Transverse colon (tissue), 4 donors: ENCODE data around the gene RERE. TPM values are rescaled to one million over a fixed set of nuclear protein-coding genes. Genes with fewer than 3 reads are reported as not detected.

Source experiments
- DNase-seq: peaks from one replicate; pipeline ENCODE4 v3.0.0-alpha.2; 2019
- H3K27ac ChIP-seq, 4 donors: fragments of 200-600 bp; sonication (generic); 2 replicates each; pipeline ENCODE4 v1.5.1; 2016 to 2018; ENCODE audit warnings: inconsistent platforms in 4 of 4
- H3K27me3 ChIP-seq: fragments of 200-600 bp; sonication (generic); 2 replicates; pipeline ENCODE4 v1.5.1; 2017; ENCODE audit warnings: inconsistent platforms
- H3K36me3 ChIP-seq, 4 donors: fragments of 200-600 bp; sonication (generic); 2 replicates each; pipeline ENCODE4 v1.5.1; 2017 to 2019; ENCODE audit warnings: inconsistent platforms in 4 of 4
- H3K4me1 ChIP-seq, 4 donors: fragments of 200-600 bp; sonication (generic); 2 replicates each; pipeline ENCODE4 v1.5.1; 2017 to 2020; ENCODE audit warnings: inconsistent platforms in 4 of 4
- H3K4me3 ChIP-seq, 4 donors: fragments of 200-600 bp; sonication (generic); 1 replicate in 1 of 4; 2 replicates in 3 of 4; pipeline versions ENCODE4 v1.5.1 to v1.6.1; 2017 to 2019; ENCODE audit warnings: inconsistent platforms in 4 of 4
- H3K9me3 ChIP-seq, 2 donors: fragments of 200-600 bp; sonication (generic); 2 replicates each; pipeline ENCODE4 v1.5.1; 2017 to 2019; ENCODE audit warnings: inconsistent platforms in 2 of 2
- CTCF ChIP-seq, 5 experiments: fragments of 200-600 bp in 3 of 5; fragments of 450-650 bp in 2 of 5; sonication (generic) in 3 of 5; IDR thresholded peaks; 1 replicate in 2 of 5; 2 replicates in 3 of 5; pipeline ENCODE4 v1.5.1; 2016 to 2017; ENCODE audit warnings: antibody characterized with exemption in 5 of 5, inconsistent platforms in 3 of 5, mild to moderate bottlenecking in 2 of 5, moderate library complexity in 1 of 5
- EP300 ChIP-seq: sonication (generic); formaldehyde crosslinking; IDR thresholded peaks from one replicate; pipeline ENCODE4 v1.6.1; 2017; ENCODE audit warnings: antibody characterized with exemption, low read depth
- POLR2A ChIP-seq: fragments of 450-650 bp; IDR thresholded peaks from one replicate; pipeline ENCODE4 v1.6.1; 2016; ENCODE audit warnings: antibody characterized with exemption, mild to moderate bottlenecking, moderate library complexity
- POLR2AphosphoS5 ChIP-seq, 3 donors: sonication (generic); formaldehyde crosslinking; IDR thresholded peaks; one replicate each; pipeline ENCODE4 v1.6.1; 2016; ENCODE audit warnings: antibody characterized with exemption in 3 of 3
- WGBS, 2 donors: methylation state at CpG; one replicate each; pipeline ENCODE4 v1.1.5; 2018; ENCODE audit warnings: low coverage in 1 of 2; 5-methylcytosine and 5-hydroxymethylcytosine counted together
- in situ Hi-C, 4 donors: fragments of 200-750 bp; cut with MboI; loops; one replicate each; pipeline versions ENCODE4 v1.15.0 to v1.15.1; 2017; ENCODE audit warnings: low sequenced_read_pairs in 3 of 4, low pct_ligation_motif_present in 1 of 4, low pct_unique_long_range_greater_than_20kb in 1 of 4
- intact Hi-C: fragments of 100-400 bp; cut with DNase I; formaldehyde crosslinking; loops from one replicate; pipeline ENCODE4 v1.15.1; 2023; ENCODE audit warnings: low total_unique reads
- total RNA-seq, 4 donors: library from RNA; depleted of rRNA; stranded (reverse); fragments of >200 nt; gene quantifications; one replicate each; pipeline ENCODE4 v1.1.0, GENCODE V29; 2016

Gene RERE
- total RNA-seq, 4 donors from 2014 or later, result 80.3 to 657 (median 105) TPM

GRCh38 chr1:8495928-8496401 lies 321.5 kb downstream of the RERE start:
- Histone ChIP-seq H3K4me1 (peaks cover 0 to 21% (median 8%) of the 10 kb centered on the region in 4 donors), H3K9me3 (no peaks in the 10 kb centered on the region), H3K36me3 (peaks cover 0 to 5% (median 0%) of the 10 kb centered on the region in 4 donors), H3K27ac (peak overlapping the region in 1 of 4 donors; percentile 65), H3K27me3 (no peaks in the 10 kb centered on the region), H3K4me3 (no peak overlapping the region)
- intact Hi-C loops (no loop called here), in situ Hi-C loops (no loop called here)
- TF ChIP-seq EP300, result no peak
- no peak for TF ChIP-seq POLR2AphosphoS5 (IDR thresholded peaks at IDR 0.05)
- 87 to 88% methylated on average over 5 to 6 of the region's 6 CpGs for WGBS, 2 donors
- no peak for DNase-seq

- no peak for TF ChIP-seq CTCF (IDR thresholded peaks at IDR 0.05)
- TF ChIP-seq POLR2AphosphoS5 (IDR thresholded peaks at IDR 0.05), result no peak
- no peak for TF ChIP-seq EP300
- TF ChIP-seq POLR2A, result no peak
- H3K4me3 ChIP-seq, result no peak overlapping the region
Measured at GRCh38 chr1:8494681-8495080, 322.8 kb downstream of the RERE start.

GRCh38 chr1:8493916-8494540 lies 323.4 kb downstream of the RERE start:
- Histone ChIP-seq H3K4me1 (peaks cover 0 to 21% (median 8%) of the 10 kb centered on the region in 4 donors), H3K36me3 (peaks cover 0 to 5% (median 0%) of the 10 kb centered on the region in 4 donors), H3K9me3 (no peaks in the 10 kb centered on the region), H3K27me3 (no peaks in the 10 kb centered on the region), H3K27ac (peak overlapping the region in 1 of 4 donors; percentile 9), H3K4me3 (no peak overlapping the region)
- intact Hi-C loops, result no loop called here
- in situ Hi-C loops, result no loop called here
- DNase-seq, result no peak
- no peak for TF ChIP-seq EP300
- no peak for TF ChIP-seq POLR2AphosphoS5 (IDR thresholded peaks at IDR 0.05)
- no peak for TF ChIP-seq CTCF (IDR thresholded peaks at IDR 0.05)
- TF ChIP-seq POLR2A, result no peak
- WGBS, 2 donors, result 76 to 79% methylated on average over 7 of the region's 7 CpGs

More at GRCh38 chr1:8494681-8495080, 322.8 kb downstream of the RERE start:
- peaks cover 0 to 5% (median 0%) of the 10 kb centered on the region in 4 donors for H3K36me3 ChIP-seq
- DNase-seq, result no peak
- WGBS, 2 donors, result 99 to 100% methylated on average over 2 to 3 of the region's 3 CpGs
- no peak overlapping the region for H3K27ac ChIP-seq
- peaks cover 0 to 21% (median 8%) of the 10 kb centered on the region in 4 donors for H3K4me1 ChIP-seq
- intact Hi-C loops (no loop called here), in situ Hi-C loops (no loop called here)
- no peaks in the 10 kb centered on the region for H3K9me3 ChIP-seq
- no peaks in the 10 kb centered on the region for H3K27me3 ChIP-seq

GRCh38 chr1:8487249-8487648 lies 330.2 kb downstream of the RERE start:
- Histone ChIP-seq H3K9me3 (no peaks in the 10 kb centered on the region), H3K27ac (no peak overlapping the region), H3K4me1 (peaks cover 0 to 10% (median 5%) of the 10 kb centered on the region in 4 donors), H3K4me3 (no peak overlapping the region), H3K36me3 (no peaks in the 10 kb centered on the region), H3K27me3 (no peaks in the 10 kb centered on the region)
- in situ Hi-C loops (no loop called here), intact Hi-C loops (no loop called here)
- TF ChIP-seq CTCF (IDR thresholded peaks at IDR 0.05) (no peak), POLR2AphosphoS5 (IDR thresholded peaks at IDR 0.05) (no peak), POLR2A (no peak), EP300 (no peak)
- no peak for DNase-seq
- WGBS, 2 donors, result 88 to 94% methylated on average over 2 of the region's 2 CpGs
